Fibroblast of skin of scalp (primary cell): ENCODE measurements around the gene GPR183.
A peak's percentile ranks its signal among the peaks of the same experiment; 100 is the strongest.
"Not testable (repeated sequence)": the region's sequence is repeated elsewhere in the genome, so short reads cannot be mapped to it uniquely, and the experiment has no call there.

Experiments used
- DNase-seq: peaks from one replicate; pipeline ENCODE4 v3.0.0-alpha.2; 2013

The GPR183 gene

GRCh38 chr13:99267927-99268326 lies 39.3 kb downstream of the GPR183 start:
- DNase-seq = no peak

GRCh38 chr13:99266827-99267226 lies 40.4 kb downstream of the GPR183 start:
- no peak for DNase-seq

- peak; percentile 62 for DNase-seq
Measured at GRCh38 chr13:99265821-99266426, 41.3 kb downstream of the GPR183 start.

GRCh38 chr13:99265162-99265800 lies 41.9 kb downstream of the GPR183 start:
- DNase-seq = no peak

GRCh38 chr13:99264051-99264450 lies 43.1 kb downstream of the GPR183 start:
- no peak for DNase-seq

GRCh38 chr13:99263126-99263785 lies 43.9 kb downstream of the GPR183 start:
- no peak for DNase-seq

- no peak for DNase-seq
Measured at GRCh38 chr13:99261059-99261458, 46.1 kb downstream of the GPR183 start.

GRCh38 chr13:99260216-99260615 lies 47.0 kb downstream of the GPR183 start:
- DNase-seq = peak; percentile 7

- DNase-seq = no peak
Measured at GRCh38 chr13:99258946-99259345, 48.3 kb downstream of the GPR183 start.

- no peak for DNase-seq
Measured at GRCh38 chr13:99258210-99258860, 48.9 kb downstream of the GPR183 start, which contains the start of gene GPR18. Gene GPR18, minus strand, starts transcription at chr13:99258379. Its CDS starts 2,507 bp downstream, at chr13:99255872.

- DNase-seq = no peak
Measured at GRCh38 chr13:99257291-99257690, 49.9 kb downstream of the GPR183 start.

- DNase-seq = peak; percentile 84
Measured at GRCh38 chr13:99256709-99257108, 50.5 kb downstream of the GPR183 start.

- no peak for DNase-seq
Measured at GRCh38 chr13:99256283-99256682, 50.9 kb downstream of the GPR183 start.

GRCh38 chr13:99255271-99255670 lies 51.9 kb downstream of the GPR183 start:
- no peak for DNase-seq

GRCh38 chr13:99254830-99255229 lies 52.4 kb downstream of the GPR183 start:
- DNase-seq = no peak

GRCh38 chr13:99251921-99252320 lies 55.3 kb downstream of the GPR183 start:
- no peak for DNase-seq

GRCh38 chr13:99250982-99251825 lies 56.0 kb downstream of the GPR183 start:
- DNase-seq = no peak

GRCh38 chr13:99249606-99250005 lies 57.6 kb downstream of the GPR183 start:
- DNase-seq = not testable (repeated sequence)

GRCh38 chr13:99249178-99249577 lies 58.0 kb downstream of the GPR183 start:
- DNase-seq = not testable (repeated sequence)

GRCh38 chr13:99246100-99246499 lies 61.1 kb downstream of the GPR183 start:
- no peak for DNase-seq
